NCI-H2171 (cell line): ENCODE data around the gene SPATA20.

Experiments
- DNase-seq: peaks from one replicate; lab custom pipeline; 2025; lab: John Stamatoyannopoulos, UW

SPATA20 gene

GRCh38 chr17:50520483-50520882 is 26.5 kb upstream of the SPATA20 start:
- DNase-seq, result no peak

GRCh38 chr17:50521514-50521913 is 25.5 kb upstream of the SPATA20 start:
- DNase-seq, result no peak

GRCh38 chr17:50522766-50523165 is 24.2 kb upstream of the SPATA20 start:
- DNase-seq, result no peak

GRCh38 chr17:50523208-50523607 is 23.8 kb upstream of the SPATA20 start:
- DNase-seq, result no peak

GRCh38 chr17:50524838-50525237 is 22.1 kb upstream of the SPATA20 start:
- DNase-seq, result no peak

- DNase-seq, result no peak
Measured at GRCh38 chr17:50527155-50527762, 19.7 kb upstream of the SPATA20 start.

- no peak for DNase-seq
Measured at GRCh38 chr17:50527949-50528474, 19.0 kb upstream of the SPATA20 start.

- DNase-seq, result no peak
Measured at GRCh38 chr17:50529849-50530248, 17.1 kb upstream of the SPATA20 start.

- DNase-seq, result no peak
Measured at GRCh38 chr17:50531428-50532025, 15.4 kb upstream of the SPATA20 start.

- no peak for DNase-seq
Measured at GRCh38 chr17:50532452-50533024, 14.4 kb upstream of the SPATA20 start, which contains the start of gene EPN3. Gene EPN3, plus strand, starts transcription at chr17:50532735. Its CDS starts 3,822 bp downstream, at chr17:50536557.

- no peak for DNase-seq
Measured at GRCh38 chr17:50533185-50533584, 13.8 kb upstream of the SPATA20 start.

- peak; percentile 30 for DNase-seq
Measured at GRCh38 chr17:50533720-50534148, 13.2 kb upstream of the SPATA20 start.

- no peak for DNase-seq
Measured at GRCh38 chr17:50534222-50534978, 12.6 kb upstream of the SPATA20 start.

- no peak for DNase-seq
Measured at GRCh38 chr17:50534979-50535326, 12.0 kb upstream of the SPATA20 start.

GRCh38 chr17:50535407-50535806 is 11.6 kb upstream of the SPATA20 start:
- no peak for DNase-seq

GRCh38 chr17:50536683-50537646 is 10.0 kb upstream of the SPATA20 start:
- DNase-seq, result no peak

- DNase-seq, result no peak
Measured at GRCh38 chr17:50537721-50538548, 9.0 kb upstream of the SPATA20 start.

GRCh38 chr17:50538549-50539410 is 8.2 kb upstream of the SPATA20 start:
- no peak for DNase-seq

- DNase-seq, result no peak
Measured at GRCh38 chr17:50539762-50540559, 7.0 kb upstream of the SPATA20 start.
